Mesenchymal stem cell (in vitro differentiated cells and primary cell): ENCODE data around the gene TTC21A.
"Not testable (repeated sequence)": the region's sequence is repeated elsewhere in the genome, so short reads cannot be mapped to it uniquely, and the experiment has no call there.

Experiments
- DNase-seq: peaks from one replicate; pipeline ENCODE4 v3.0.0-alpha.2; 2013
- H2AFZ ChIP-seq: one replicate; pipeline ENCODE4 v1.6.1; 2013; ENCODE audit warnings: low read depth, mild to moderate bottlenecking, control low read depth, inconsistent platforms, low read length, moderate library complexity
- H2AK5ac ChIP-seq: 2 replicates; pipeline ENCODE4 v1.6.1; 2013; ENCODE audit warnings: low read length, moderate library complexity, mild to moderate bottlenecking, inconsistent platforms; ENCODE audit not compliant: severe bottlenecking
- H2BK120ac ChIP-seq: one replicate; pipeline ENCODE4 v1.6.1; 2013; ENCODE audit warnings: low read depth, mild to moderate bottlenecking, inconsistent platforms, low read length, moderate library complexity
- H2BK12ac ChIP-seq, 2 experiments: one replicate each; pipeline ENCODE4 v1.6.1; 2013; ENCODE audit warnings: inconsistent platforms in 2 of 2, low read length in 2 of 2, mild to moderate bottlenecking in 2 of 2, moderate library complexity in 2 of 2, control low read depth in 1 of 2
- H2BK15ac ChIP-seq: one replicate; pipeline ENCODE4 v1.6.1; 2013; ENCODE audit warnings: mild to moderate bottlenecking, low read depth, inconsistent platforms; ENCODE audit not compliant: poor library complexity, severe bottlenecking
- H2BK5ac ChIP-seq: 2 replicates; pipeline ENCODE4 v1.6.1; 2013; ENCODE audit warnings: low read depth, mild to moderate bottlenecking, low read length, control low read depth, inconsistent platforms; ENCODE audit not compliant: poor library complexity, severe bottlenecking
- H3K14ac ChIP-seq, 2 experiments: one replicate each; pipeline ENCODE4 v1.6.1; 2013; ENCODE audit warnings: inconsistent platforms in 2 of 2, low read length in 2 of 2, control low read depth in 1 of 2, mild to moderate bottlenecking in 1 of 2, moderate library complexity in 1 of 2
- H3K18ac ChIP-seq, 2 experiments: one replicate each; pipeline ENCODE4 v1.6.1; 2013; ENCODE audit warnings: inconsistent platforms in 2 of 2, low read length in 2 of 2, control low read depth in 1 of 2, low read depth in 1 of 2, mild to moderate bottlenecking in 1 of 2
- H3K23ac ChIP-seq, 2 experiments: one replicate each; pipeline ENCODE4 v1.6.1; 2013; ENCODE audit warnings: inconsistent platforms in 2 of 2, low read length in 2 of 2, mild to moderate bottlenecking in 2 of 2, moderate library complexity in 2 of 2, control low read depth in 1 of 2
- H3K27ac ChIP-seq: 2 replicates; pipeline ENCODE4 v1.5.1; 2013; ENCODE audit warnings: mild to moderate bottlenecking, moderate library complexity, low read length, control low read depth, inconsistent platforms; ENCODE audit not compliant: poor library complexity, severe bottlenecking
- H3K27me3 ChIP-seq, 2 experiments: 2 replicates each; pipeline versions ENCODE4 v1.6.1 to v1.7.0; 2013; ENCODE audit warnings: low read length in 2 of 2, mild to moderate bottlenecking in 2 of 2, moderate library complexity in 2 of 2, control low read depth in 1 of 2, inconsistent platforms in 1 of 2; ENCODE audit not compliant: control insufficient read depth in 1 of 2, insufficient read depth in 1 of 2
- H3K36me3 ChIP-seq, 2 experiments: 2 replicates each; pipeline versions ENCODE4 v1.6.1 to v1.7.0; 2013; ENCODE audit warnings: low read length in 2 of 2, control low read depth in 1 of 2, inconsistent platforms in 1 of 2, low read depth in 1 of 2, mild to moderate bottlenecking in 1 of 2; ENCODE audit not compliant: insufficient read depth in 2 of 2, control insufficient read depth in 1 of 2
- H3K4ac ChIP-seq, 2 experiments: one replicate each; pipeline ENCODE4 v1.6.1; 2013; ENCODE audit warnings: inconsistent platforms in 2 of 2, low read length in 2 of 2, mild to moderate bottlenecking in 2 of 2, moderate library complexity in 2 of 2, control low read depth in 1 of 2, low read depth in 1 of 2
- H3K4me1 ChIP-seq: 2 replicates; pipeline ENCODE4 v1.6.1; 2013; ENCODE audit warnings: low read depth, low read length, control low read depth; ENCODE audit not compliant: control insufficient read depth, insufficient read depth
- H3K4me2 ChIP-seq: 2 replicates; pipeline ENCODE4 v1.6.1; 2013; ENCODE audit warnings: low read length, mild to moderate bottlenecking, inconsistent platforms; ENCODE audit not compliant: poor library complexity, severe bottlenecking
- H3K4me3 ChIP-seq, 2 experiments: 2 replicates each; pipeline versions ENCODE4 v1.5.1 to v1.7.0; 2013; ENCODE audit warnings: low read length in 2 of 2, mild to moderate bottlenecking in 2 of 2, control low read depth in 1 of 2, low read depth in 1 of 2; ENCODE audit not compliant: insufficient read depth in 1 of 2
- H3K79me1 ChIP-seq: replicated peaks from 2 replicates; pipeline ENCODE4 v1.6.1; 2013; ENCODE audit warnings: mild to moderate bottlenecking, control low read depth, low read length, inconsistent platforms; ENCODE audit not compliant: poor library complexity, severe bottlenecking
- H3K9ac ChIP-seq: 2 replicates; pipeline ENCODE4 v1.7.0; 2013; ENCODE audit warnings: mild to moderate bottlenecking, low read length, moderate library complexity
- H3K9me3 ChIP-seq: 2 replicates; pipeline ENCODE4 v1.7.0; 2013; ENCODE audit warnings: mild to moderate bottlenecking, low read length; ENCODE audit not compliant: control insufficient read depth
- H4K8ac ChIP-seq: one replicate; pipeline ENCODE4 v1.6.1; 2013; ENCODE audit warnings: inconsistent platforms, mild to moderate bottlenecking, low read length, moderate library complexity
- H4K91ac ChIP-seq: one replicate; pipeline ENCODE4 v1.6.1; 2013; ENCODE audit warnings: mild to moderate bottlenecking, low read length, inconsistent platforms
- WGBS: methylation state at CpG from one replicate; pipeline ENCODE4 v1.1.7; 2013; ENCODE audit warnings: mixed read lengths; 5-methylcytosine and 5-hydroxymethylcytosine counted together

Gene TTC21A

DNA sequence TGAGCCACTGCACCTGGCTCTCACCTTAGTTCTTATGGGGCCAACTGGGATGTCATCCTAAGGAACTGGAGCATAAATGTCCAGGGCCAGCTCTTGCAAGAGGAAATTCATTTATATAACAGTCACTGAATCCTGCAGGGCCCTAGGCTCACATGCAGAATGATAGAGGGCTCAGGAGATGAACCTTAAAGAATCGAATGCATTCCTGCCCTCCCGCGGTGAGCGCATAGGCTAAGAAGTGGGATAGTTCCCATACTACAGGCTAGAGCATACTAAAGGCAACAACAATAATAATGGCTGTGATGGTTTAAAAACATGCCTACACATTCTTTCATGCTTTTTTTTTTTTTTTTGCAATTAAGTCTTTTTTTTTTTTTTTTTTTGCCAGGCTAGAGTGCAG is 63.0 kb downstream of the TTC21A start:
- WGBS = no CpG with 5 or more reads among the region's 4 CpGs
- H2BK12ac ChIP-seq = no peak overlapping the region
- no peak overlapping the region for H2BK120ac ChIP-seq
- no peak overlapping the region for H4K91ac ChIP-seq
- no peak overlapping the region for H3K4me3 ChIP-seq
- no peak overlapping the region for H2BK15ac ChIP-seq
- no peak overlapping the region for H3K14ac ChIP-seq
- H4K8ac ChIP-seq = no peak overlapping the region
- H3K27ac ChIP-seq = no peak overlapping the region
- H3K9ac ChIP-seq = no peak overlapping the region
- H3K23ac ChIP-seq = no peak overlapping the region
- no peaks in the 10 kb centered on the region for H3K79me1 ChIP-seq
- no peak overlapping the region for H3K4ac ChIP-seq
- H3K4me2 ChIP-seq = no peak overlapping the region
- H3K18ac ChIP-seq = no peak overlapping the region
- DNase-seq = no peak
- no peaks in the 10 kb centered on the region for H3K9me3 ChIP-seq
- H2BK5ac ChIP-seq = no peak overlapping the region
- H2AFZ ChIP-seq = no peak overlapping the region
- no peaks in the 10 kb centered on the region for H3K27me3 ChIP-seq
- H3K36me3 ChIP-seq = no peaks in the 10 kb centered on the region
- H3K4me1 ChIP-seq = peaks cover 2% of the 10 kb centered on the region
- H2AK5ac ChIP-seq = no peak overlapping the region

DNA sequence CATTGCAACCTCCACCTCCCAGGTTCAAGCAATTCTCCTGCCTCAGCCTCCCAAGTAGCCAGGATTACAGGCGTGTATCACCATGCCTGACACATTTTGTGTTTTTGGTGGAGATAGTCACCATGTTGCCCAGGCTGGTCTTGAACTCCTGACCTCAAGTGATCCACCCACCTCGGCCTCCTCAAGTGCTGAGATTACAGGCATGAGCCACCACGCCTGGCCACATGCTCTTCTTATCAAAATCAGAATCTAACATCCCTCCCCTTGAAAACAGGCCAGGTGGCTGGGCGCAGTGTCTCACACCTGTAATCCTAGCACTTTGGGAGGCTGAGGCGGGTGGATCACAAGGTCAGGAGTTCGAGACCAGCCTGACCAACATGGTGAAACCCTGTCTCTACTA is 63.4 kb downstream of the TTC21A start:
- not testable (repeated sequence) for H4K91ac ChIP-seq, H2BK15ac ChIP-seq, H3K4me1 ChIP-seq, H2AFZ ChIP-seq, H3K27ac ChIP-seq, H3K18ac ChIP-seq, H2BK120ac ChIP-seq, H3K4me3 ChIP-seq, H3K36me3 ChIP-seq, H4K8ac ChIP-seq, H2AK5ac ChIP-seq, H3K4ac ChIP-seq, H3K4me2 ChIP-seq, H3K14ac ChIP-seq, H3K27me3 ChIP-seq, H3K9me3 ChIP-seq, H2BK5ac ChIP-seq, H2BK12ac ChIP-seq, H3K9ac ChIP-seq, H3K79me1 ChIP-seq, DNase-seq, H3K23ac ChIP-seq
- 88% methylated on average over 4 of the region's 6 CpGs for WGBS

DNA sequence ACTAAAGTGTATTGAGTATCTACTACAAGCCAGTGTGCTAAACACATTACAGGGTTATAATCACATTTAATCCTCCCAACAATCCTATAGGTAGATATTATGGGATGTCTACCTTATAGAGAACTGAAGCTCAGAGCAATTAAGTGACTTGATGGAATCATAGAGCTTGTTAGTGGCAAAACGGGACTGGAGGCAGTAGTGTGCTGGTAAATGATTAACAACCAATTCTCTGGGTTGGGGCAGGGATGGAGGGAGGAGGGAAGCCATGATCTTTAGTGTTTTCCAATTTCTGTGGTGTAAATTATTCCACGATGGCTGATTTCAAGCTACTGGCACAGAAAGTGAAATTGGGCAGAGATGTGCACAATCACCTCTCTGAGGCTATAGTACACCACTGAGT is 64.4 kb downstream of the TTC21A start:
- Histone ChIP-seq H3K18ac (no peak overlapping the region), H3K27me3 (no peaks in the 10 kb centered on the region), H3K9ac (no peak overlapping the region), H3K27ac (no peak overlapping the region), H3K23ac (no peak overlapping the region), H2AK5ac (no peak overlapping the region), H3K4me3 (no peak overlapping the region), H2BK120ac (no peak overlapping the region), H3K4me1 (no peaks in the 10 kb centered on the region), H2BK12ac (no peak overlapping the region), H3K9me3 (no peaks in the 10 kb centered on the region), H3K4ac (no peak overlapping the region), H2BK15ac (no peak overlapping the region), H3K4me2 (no peak overlapping the region), H3K14ac (no peak overlapping the region), H2AFZ (no peak overlapping the region), H4K8ac (no peak overlapping the region), H2BK5ac (no peak overlapping the region), H4K91ac (no peak overlapping the region), H3K79me1 (no peaks in the 10 kb centered on the region), H3K36me3 (no peaks in the 10 kb centered on the region)
- 89% methylated on average over 2 of the region's 2 CpGs for WGBS
- no peak for DNase-seq

DNA sequence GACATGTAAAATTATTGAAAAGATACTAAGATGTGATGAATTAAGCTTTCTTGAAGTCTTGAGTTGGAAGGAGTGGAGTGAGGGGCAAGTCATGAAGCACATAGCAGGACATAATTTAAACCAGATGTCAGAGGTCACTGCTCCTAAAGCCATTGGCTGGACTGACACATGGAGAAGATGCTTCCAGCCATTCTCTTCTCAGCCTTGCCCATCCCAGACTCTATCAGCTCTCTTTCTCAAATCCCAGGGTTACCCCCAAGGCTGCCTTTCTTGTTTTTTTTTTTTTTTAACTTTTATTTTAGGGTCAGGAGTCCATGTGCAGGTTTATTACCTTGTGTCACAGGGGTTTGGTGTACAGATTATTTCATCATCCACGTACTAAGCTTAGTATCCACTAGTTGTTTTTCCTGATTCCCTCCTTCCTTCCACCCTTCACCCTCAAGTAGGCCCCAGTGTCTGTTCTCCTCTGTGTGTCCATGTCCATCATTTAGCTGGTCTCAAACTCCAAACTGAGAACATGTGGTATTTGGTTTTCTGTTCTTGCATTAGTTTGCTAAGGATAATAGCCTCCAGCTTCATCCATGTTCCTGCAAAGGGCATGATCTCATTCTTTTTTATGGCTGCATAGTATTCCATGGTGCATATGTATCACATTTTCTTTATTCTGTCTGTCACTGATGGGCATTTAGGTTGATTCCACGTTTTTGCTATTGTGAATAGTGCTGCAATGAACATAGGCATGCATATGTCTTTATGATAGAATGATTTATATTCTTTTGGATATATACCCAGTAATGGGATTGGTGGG is 66.0 kb downstream of the TTC21A start:
- 91% methylated on average over 2 of the region's 2 CpGs for WGBS
- peaks cover 2% of the 10 kb centered on the region for H3K4me1 ChIP-seq
- H3K36me3 ChIP-seq = no peaks in the 10 kb centered on the region

More for the DNA sequence above, 66.0 kb downstream of the TTC21A start:
- Histone ChIP-seq H3K27me3 (no peaks in the 10 kb centered on the region), H3K23ac (no peak overlapping the region), H4K91ac (no peak overlapping the region), H3K4me3 (no peak overlapping the region), H3K9ac (no peak overlapping the region), H2AK5ac (no peak overlapping the region), H2BK5ac (no peak overlapping the region), H3K4ac (no peak overlapping the region), H3K14ac (no peak overlapping the region), H2AFZ (no peak overlapping the region), H4K8ac (no peak overlapping the region), H2BK120ac (no peak overlapping the region), H3K4me2 (no peak overlapping the region), H3K79me1 (no peaks in the 10 kb centered on the region), H3K27ac (no peak overlapping the region), H2BK12ac (no peak overlapping the region), H3K18ac (no peak overlapping the region), H3K9me3 (no peaks in the 10 kb centered on the region), H2BK15ac (no peak overlapping the region)
- DNase-seq = no peak
